HL-60/S4 treated with retinoic acid at 250 ng/mL for 4 days and 3 days (cell line): Measurements from ENCODE around the gene EVC.

Experiments used
- in situ Hi-C: fragments of 300-500 bp; cut with MboI; formaldehyde crosslinking; loops from 2 replicates; pipeline ENCODE4 v1.7.0; 2022; ENCODE audit warnings: low sequenced_read_pairs

Gene EVC

DNA sequence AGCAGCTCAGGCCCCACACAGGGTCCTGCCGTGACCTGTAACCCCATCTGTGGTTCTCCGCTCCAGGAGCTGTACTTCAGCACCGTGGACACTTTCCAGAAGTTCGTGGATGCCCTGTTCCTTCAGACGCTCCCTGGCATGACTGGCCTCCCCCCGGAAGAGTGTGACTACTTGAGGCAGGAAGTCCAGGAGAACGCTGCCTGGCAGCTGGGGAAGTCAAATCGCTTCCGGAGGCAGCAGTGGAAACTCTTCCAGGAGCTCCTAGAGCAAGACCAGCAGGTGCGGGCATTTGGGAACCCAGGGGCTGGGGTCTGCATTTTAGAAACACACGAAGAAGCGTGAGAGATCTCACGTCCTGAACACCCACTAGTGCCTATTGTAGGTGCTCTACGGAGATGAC, 72.5 kb downstream of the EVC start:
- in situ Hi-C loops: no loop called here

DNA sequence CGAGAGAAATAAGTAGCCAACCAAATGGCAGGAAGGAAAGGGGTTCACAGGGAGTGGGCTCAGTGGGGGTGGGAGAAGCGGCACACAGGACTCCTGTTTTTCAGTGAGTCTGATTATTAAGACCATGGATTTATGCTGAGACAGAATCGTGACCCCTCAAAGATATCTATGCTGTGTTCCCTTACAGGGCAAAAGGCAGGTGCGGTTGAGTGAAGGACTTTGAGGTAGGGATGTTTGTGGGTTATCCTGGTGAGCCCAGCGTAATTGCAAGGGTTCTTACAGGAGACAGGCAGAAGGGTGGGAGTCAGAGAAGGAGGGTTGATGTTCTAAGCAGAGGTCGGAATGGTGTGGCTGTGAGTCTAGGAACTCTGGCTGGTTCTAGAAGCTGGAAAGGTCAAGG, 73.0 kb downstream of the EVC start:
- in situ Hi-C loops: no loop called here

DNA sequence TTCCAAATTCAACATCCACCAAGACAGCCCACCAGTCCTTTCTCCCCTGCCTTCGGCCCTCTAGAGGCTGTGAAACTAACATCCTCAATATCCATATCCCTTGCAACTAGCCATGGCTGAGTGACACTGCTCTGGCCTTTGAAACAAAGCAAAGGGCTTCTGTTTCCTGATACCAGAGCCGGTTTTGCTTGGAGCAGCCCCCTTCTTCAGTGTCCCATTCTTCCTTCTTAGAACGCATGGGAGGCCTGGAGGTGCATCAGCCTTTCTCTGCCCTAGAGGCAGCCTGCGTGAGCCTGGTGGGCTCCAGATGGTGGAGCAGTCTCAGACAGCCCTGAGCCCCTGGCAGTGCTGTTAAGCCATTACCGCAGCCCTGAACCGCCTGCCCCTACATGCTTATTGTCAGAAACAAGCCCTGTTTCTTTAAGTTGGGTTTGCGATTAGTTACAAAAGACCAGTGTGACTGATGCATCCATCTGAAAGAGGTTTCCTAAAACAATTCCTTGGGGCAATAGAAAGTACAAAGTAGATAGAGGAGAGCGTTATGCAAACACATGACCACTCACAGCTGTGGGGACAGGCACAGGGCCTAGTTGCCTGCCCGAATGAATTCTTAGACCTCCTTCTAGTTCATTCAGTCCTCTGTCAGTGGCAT, 74.1 kb downstream of the EVC start:
- in situ Hi-C loops: no loop called here

DNA sequence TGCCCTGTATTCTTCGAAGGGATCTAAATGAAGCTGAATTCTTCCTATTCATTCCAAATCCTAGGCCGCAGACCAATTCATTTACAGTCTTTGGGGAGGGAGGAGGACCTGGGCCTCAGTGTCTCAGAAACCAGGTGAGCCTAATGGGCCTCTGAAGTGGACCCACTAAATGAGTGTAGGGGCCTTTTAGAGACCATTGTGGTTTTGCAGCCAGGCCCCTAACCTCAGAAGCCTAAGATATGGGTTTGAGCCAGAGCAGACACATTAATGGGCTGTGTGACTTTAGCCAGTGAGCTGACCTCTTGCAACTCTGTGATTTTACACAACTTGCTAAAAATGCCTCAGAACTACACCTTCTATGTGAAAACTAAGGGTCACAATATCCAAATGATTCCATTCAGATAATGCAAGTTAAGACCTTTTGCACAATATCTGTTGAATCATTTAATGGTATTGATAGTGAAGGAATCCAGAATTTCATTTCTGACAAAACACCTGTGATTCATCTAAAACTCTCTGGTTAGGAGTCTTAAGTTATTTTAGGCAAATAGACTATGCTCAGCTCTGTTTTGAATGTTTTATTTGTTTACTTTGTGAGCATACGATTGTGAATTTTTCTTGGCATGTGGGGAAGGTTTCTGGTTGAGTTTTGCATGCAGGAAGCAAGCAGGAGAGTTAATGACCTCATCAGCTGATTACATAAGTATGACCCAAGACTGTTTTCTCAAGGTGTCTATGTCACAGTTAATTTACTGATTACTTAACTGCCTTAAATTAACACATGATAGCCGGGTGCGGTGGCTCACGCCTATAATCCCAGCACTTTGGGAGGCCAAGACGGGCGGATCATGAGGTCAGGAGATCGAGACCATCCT, 75.0 kb downstream of the EVC start:
- in situ Hi-C loops: no loop called here

- in situ Hi-C loops: no loop called here
These were observed 76.3 kb downstream of the EVC start for GRCh38 chr4:5787311-5787710.

- in situ Hi-C loops: no loop called here
These were observed 77.1 kb downstream of the EVC start for GRCh38 chr4:5788144-5788543.

- in situ Hi-C loops: no loop called here
These were observed 78.1 kb downstream of the EVC start for GRCh38 chr4:5789141-5789540.

DNA sequence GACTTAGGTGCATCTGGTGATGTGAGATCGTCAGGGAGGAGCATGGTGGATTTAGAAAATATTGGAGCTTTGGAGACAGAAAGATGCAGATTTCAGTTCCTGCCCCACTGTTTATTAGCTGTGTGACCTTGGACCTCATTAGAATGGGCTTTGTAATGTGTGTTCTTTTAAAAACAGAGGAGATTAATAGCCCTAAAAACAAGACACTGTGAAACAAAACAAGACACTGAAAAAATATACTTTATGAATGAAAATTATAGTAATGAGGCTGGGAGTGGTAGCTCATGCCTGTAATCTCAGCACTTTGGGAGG, 79.5 kb downstream of the EVC start:
- in situ Hi-C loops: no loop called here

DNA sequence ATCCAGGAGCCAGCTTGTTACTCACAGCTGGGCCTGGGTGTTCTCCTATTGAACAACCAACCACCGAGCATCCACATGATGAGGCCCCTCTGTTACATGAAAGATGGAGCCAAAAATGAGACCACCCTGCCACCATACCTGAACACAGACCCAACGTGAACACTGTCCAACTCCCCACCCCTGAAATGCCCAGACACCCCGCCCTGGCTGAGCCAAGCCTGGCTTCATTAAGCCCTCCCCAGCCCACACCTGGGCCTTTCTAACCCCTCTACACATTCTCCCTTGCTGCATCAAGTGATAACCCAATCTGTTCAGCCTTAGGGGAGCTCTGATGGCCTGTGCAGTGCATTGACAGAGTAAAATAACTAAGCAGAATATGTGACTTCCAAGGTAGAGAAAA, 80.7 kb downstream of the EVC start:
- in situ Hi-C loops: no loop called here

GRCh38 chr4:5793514-5793913, 82.5 kb downstream of the EVC start:
- in situ Hi-C loops: no loop called here

GRCh38 chr4:5795580-5795979, 84.6 kb downstream of the EVC start:
- in situ Hi-C loops: no loop called here

- in situ Hi-C loops: no loop called here
These were observed 86.0 kb downstream of the EVC start for GRCh38 chr4:5796976-5797375.

- in situ Hi-C loops: no loop called here
These were observed 86.9 kb downstream of the EVC start for GRCh38 chr4:5797866-5798265.

GRCh38 chr4:5798462-5798861, 87.5 kb downstream of the EVC start:
- in situ Hi-C loops: no loop called here

DNA sequence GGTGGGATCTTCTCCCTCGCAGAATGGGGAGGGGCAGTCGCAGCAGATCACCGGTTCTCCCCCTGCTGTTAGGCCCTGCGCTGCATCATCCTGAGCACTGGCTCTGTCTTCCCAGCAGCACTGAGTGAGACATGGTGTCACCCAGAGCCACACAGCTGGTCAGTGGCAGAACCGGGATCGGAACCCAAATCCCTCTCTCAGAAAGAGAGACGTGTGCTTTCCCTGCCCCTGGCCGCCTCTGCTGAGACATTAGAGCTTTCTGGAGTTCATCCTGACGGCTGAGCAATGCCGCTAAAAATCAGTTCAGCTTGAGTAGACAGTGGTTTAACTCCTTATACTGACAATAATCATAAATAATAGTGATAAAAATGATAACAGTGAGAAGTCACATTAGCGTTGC, 87.9 kb downstream of the EVC start:
- in situ Hi-C loops: no loop called here

DNA sequence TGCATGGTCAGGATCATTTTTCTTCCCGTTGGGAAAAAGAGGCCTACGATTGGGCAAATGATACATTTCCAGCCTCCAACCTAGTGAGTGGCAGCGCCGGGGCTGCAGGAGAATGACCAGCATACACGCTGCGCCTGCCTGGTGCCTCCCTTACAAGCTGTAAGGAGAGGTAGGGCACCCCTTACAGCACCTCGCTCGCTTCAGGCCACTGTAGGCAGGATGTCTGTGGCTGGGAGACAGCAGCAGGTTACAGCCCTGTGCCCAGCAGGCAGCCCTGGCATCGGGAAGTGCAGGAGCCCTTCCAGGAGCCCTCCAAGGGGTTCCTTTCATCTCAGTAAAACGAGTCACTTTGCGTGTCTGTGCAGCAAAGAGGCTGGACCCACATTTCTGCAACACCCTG, 88.4 kb downstream of the EVC start:
- in situ Hi-C loops: no loop called here

DNA sequence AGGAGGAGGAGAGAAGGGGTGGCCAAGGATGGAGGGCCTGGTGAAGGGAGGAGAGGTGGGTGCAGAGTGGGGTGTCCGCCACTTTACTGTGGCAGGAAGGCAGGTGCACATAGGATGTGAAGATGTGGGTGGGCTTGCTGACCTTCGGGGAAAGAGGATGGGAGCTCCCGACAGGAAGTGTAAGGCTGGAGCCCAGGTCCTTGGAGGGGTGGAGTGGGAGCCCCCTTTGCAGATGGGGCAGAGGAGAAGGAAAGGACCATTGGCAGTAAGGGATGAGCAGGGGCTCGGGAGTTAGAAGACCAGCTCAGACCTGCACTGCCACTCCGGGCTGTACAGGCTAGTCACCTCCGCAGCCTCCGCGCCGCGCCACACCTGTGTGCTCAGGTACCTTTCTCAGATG, 89.5 kb downstream of the EVC start:
- in situ Hi-C loops: no loop called here

GRCh38 chr4:5801696-5802095, 90.7 kb downstream of the EVC start:
- in situ Hi-C loops: no loop called here

GRCh38 chr4:5802565-5802964, 91.6 kb downstream of the EVC start:
- in situ Hi-C loops: no loop called here

- in situ Hi-C loops: no loop called here
These were observed 93.7 kb downstream of the EVC start for GRCh38 chr4:5804656-5805055.

DNA sequence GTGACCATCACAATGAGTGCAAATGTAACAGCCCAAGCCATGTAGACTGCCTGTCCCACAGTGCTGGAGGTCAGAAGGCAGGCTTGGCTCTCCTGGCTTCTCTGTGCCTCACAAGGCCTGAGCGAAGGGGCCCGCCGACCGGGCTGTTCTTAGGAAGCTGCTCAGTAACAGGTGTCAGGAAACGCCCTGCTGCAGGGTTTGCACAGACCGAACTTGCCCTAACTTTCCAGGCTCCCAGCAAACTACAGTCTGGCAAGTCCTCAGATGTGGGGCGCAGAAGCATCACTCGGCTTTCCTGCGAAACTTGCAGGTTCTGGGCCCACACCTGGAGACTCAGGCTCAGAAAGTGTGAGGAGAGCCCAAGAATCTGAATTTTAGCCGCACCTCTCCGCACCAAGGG, 94.3 kb downstream of the EVC start:
- in situ Hi-C loops: no loop called here

DNA sequence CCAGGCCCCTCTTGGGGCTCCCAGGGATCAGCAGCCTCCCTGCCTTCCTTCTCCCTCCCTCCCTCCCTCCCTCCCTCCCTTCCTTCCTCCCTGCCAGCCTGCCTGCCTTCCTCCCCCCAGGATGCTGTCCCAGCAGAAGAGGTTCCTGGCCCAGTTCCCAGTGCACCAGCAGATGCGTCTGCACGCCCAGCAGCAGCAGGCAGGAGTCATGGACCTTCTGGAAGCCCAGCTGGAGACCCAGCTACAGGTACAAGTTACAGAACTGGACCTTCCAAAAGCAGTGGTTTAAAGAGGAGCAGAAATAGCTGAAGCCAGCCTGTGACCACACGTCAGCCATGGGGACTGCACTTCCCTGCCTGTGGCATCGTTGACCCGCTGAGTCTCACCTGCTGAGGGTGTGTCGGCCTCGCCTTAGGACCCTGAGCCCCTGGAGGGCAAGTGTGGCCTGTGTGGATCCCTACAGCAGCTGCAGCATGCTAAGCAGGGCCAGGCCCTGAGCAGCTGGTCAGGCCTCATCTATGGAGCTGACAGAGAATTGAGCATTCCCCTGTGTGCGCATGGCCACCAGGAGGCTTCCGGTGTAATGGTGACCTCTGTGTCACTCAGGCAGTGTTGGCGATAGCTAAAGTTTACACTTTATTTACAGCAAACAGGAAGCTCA, 97.2 kb downstream of the EVC start:
- in situ Hi-C loops: no loop called here
